Upper lobe of right lung (tissue), 1 donor: ENCODE data around the gene WTIP. TPM values are rescaled to one million over a fixed set of nuclear protein-coding genes. Genes with fewer than 3 reads are reported as not detected.
A peak's percentile ranks its signal among the peaks of the same experiment; 100 is the strongest.

ENCODE experiments used
- ATAC-seq: fragments of 200-7000 bp; cut with Tn5 transposase; one replicate; pipeline ENCODE4 v1.9.1; 2020; ENCODE audit warnings: mild to moderate bottlenecking, moderate library complexity
- DNase-seq: peaks from one replicate; pipeline ENCODE4 v3.0.0-alpha.2; 2020
- H3K27ac ChIP-seq: fragments of 200-600 bp; one replicate; pipeline ENCODE4 v1.8.0; 2022
- H3K27me3 ChIP-seq: fragments of 200-600 bp; one replicate; pipeline ENCODE4 v1.8.0; 2022; ENCODE audit warnings: mild to moderate bottlenecking
- H3K36me3 ChIP-seq: fragments of 200-600 bp; one replicate; pipeline ENCODE4 v1.8.0; 2022
- H3K4me1 ChIP-seq: fragments of 200-600 bp; one replicate; pipeline ENCODE4 v1.8.0; 2022
- H3K4me3 ChIP-seq: fragments of 200-600 bp; one replicate; pipeline ENCODE4 v1.8.0; 2022; ENCODE audit warnings: mild to moderate bottlenecking
- H3K9me3 ChIP-seq: fragments of 200-600 bp; one replicate; pipeline ENCODE4 v1.8.0; 2022
- intact Hi-C: fragments of 100-400 bp; cut with DNase I; formaldehyde crosslinking; loops from one replicate; pipeline ENCODE4 v1.11.0; 2022
- total RNA-seq: library from RNA; stranded (reverse); fragmentation: NEBNext Ultra II Directional; extraction: Animal tissue kit (Norgen Biotek cat#: 25700); gene quantifications from one replicate; pipeline ENCODE4 v1.2.1, GENCODE V29; 2021
- TF ChIP-seq, protein P1 (sequence below): fragments of 200-600 bp; IDR thresholded peaks from one replicate; pipeline ENCODE4 v1.8.0; 2022; ENCODE audit warnings: antibody characterized with exemption
- donor health status: DM: no; HTN: yes; CAD: no; lungs with severe emphysema.

The WTIP gene
- total RNA-seq, 1 donor from 2014 or later: 37.1 TPM

DNA sequence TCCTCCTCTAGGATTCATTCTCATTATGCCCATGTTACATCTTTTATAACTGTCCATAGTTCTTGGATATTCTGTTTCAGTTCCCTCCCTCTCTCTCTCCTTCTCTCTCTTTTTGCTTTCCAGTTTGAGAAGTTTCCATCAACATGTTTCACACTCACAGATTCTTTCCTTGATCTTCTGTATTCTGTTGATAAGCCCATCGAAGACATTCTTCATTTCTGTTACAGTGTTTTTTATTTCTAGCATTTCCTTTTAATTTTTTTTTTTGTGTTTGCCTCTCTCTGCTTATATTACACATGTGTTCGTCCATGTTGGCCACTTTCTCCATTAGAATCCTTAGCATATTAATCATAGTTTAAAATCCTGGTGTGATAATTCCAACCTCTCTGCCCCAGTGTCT lies 68.3 kb downstream of the WTIP start:
- TF ChIP-seq, protein P1, sequence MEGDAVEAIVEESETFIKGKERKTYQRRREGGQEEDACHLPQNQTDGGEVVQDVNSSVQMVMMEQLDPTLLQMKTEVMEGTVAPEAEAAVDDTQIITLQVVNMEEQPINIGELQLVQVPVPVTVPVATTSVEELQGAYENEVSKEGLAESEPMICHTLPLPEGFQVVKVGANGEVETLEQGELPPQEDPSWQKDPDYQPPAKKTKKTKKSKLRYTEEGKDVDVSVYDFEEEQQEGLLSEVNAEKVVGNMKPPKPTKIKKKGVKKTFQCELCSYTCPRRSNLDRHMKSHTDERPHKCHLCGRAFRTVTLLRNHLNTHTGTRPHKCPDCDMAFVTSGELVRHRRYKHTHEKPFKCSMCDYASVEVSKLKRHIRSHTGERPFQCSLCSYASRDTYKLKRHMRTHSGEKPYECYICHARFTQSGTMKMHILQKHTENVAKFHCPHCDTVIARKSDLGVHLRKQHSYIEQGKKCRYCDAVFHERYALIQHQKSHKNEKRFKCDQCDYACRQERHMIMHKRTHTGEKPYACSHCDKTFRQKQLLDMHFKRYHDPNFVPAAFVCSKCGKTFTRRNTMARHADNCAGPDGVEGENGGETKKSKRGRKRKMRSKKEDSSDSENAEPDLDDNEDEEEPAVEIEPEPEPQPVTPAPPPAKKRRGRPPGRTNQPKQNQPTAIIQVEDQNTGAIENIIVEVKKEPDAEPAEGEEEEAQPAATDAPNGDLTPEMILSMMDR: no peak
- H3K4me3 ChIP-seq: no peak overlapping the region
- intact Hi-C loops: no loop called here
- no peaks in the 10 kb centered on the region for H3K27me3 ChIP-seq
- ATAC-seq: no peak
- no peaks in the 10 kb centered on the region for H3K36me3 ChIP-seq
- no peak overlapping the region for H3K27ac ChIP-seq
- no peak for DNase-seq
- no peaks in the 10 kb centered on the region for H3K4me1 ChIP-seq
- H3K9me3 ChIP-seq: peaks cover 9% of the 10 kb centered on the region

- no peaks in the 10 kb centered on the region for H3K27me3 ChIP-seq
- TF ChIP-seq, protein P1: no peak
- intact Hi-C loops: no loop called here
- peaks cover 3% of the 10 kb centered on the region for H3K9me3 ChIP-seq
- no peaks in the 10 kb centered on the region for H3K36me3 ChIP-seq
- no peak for ATAC-seq
- DNase-seq: no peak
- H3K4me3 ChIP-seq: no peak overlapping the region
- no peak overlapping the region for H3K27ac ChIP-seq
- no peaks in the 10 kb centered on the region for H3K4me1 ChIP-seq
These were observed 73.9 kb downstream of the WTIP start for GRCh38 chr19:34555447-34555846.

- Histone ChIP-seq H3K36me3 (no peaks in the 10 kb centered on the region), H3K27me3 (no peaks in the 10 kb centered on the region), H3K4me3 (no peak overlapping the region), H3K4me1 (no peaks in the 10 kb centered on the region), H3K27ac (no peak overlapping the region), H3K9me3 (no peaks in the 10 kb centered on the region)
- ATAC-seq (peak; percentile 50), DNase-seq (no peak)
- TF ChIP-seq, protein P1: peak; percentile 46
- intact Hi-C loops: no loop called here
These were observed 74.9 kb downstream of the WTIP start for GRCh38 chr19:34556488-34556887.

- Histone ChIP-seq H3K36me3 (no peaks in the 10 kb centered on the region), H3K9me3 (no peaks in the 10 kb centered on the region), H3K27me3 (no peaks in the 10 kb centered on the region), H3K4me3 (no peak overlapping the region), H3K4me1 (no peaks in the 10 kb centered on the region), H3K27ac (no peak overlapping the region)
- ATAC-seq (no peak), DNase-seq (no peak)
- intact Hi-C loops: no loop called here
- TF ChIP-seq, protein P1: no peak
These were observed 77.5 kb downstream of the WTIP start for GRCh38 chr19:34559045-34559444.

DNA sequence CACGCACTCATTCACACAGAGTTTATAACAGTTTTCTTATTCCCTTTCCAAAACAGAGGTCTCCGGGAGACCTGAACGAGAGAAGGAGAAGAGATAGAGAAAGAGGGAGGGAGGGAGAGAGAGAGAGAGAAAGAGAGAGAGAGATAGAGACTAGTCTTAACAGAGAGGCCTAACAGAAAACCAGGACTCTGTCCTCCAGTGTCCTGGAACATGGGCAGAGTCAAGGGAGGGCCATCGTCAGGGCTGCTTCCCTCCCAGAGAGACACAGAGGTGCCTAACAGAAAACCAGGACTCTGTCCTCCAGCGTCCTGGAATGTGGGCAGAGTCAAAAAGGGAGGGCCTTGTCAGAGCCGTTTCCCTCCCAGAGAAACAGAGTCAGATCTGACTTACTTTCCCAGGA lies 78.7 kb downstream of the WTIP start:
- intact Hi-C loops: no loop called here
- ATAC-seq: no peak

More for the DNA sequence above, 78.7 kb downstream of the WTIP start:
- Histone ChIP-seq H3K27ac (no peak overlapping the region), H3K36me3 (no peaks in the 10 kb centered on the region), H3K9me3 (no peaks in the 10 kb centered on the region), H3K4me1 (no peaks in the 10 kb centered on the region), H3K27me3 (no peaks in the 10 kb centered on the region), H3K4me3 (no peak overlapping the region)
- no peak for DNase-seq
- TF ChIP-seq, protein P1: no peak

Other genes starting within 250 kb of the WTIP start
- 41.3 TPM for gene GARRE1, start 227.2 kb upstream of the WTIP start, total RNA-seq
- gene GPI, start 116.6 kb upstream of the WTIP start, total RNA-seq: 144 TPM
- gene PDCD2L, start 77.4 kb upstream of the WTIP start, total RNA-seq: 7.4 TPM
- 83.3 TPM for gene UBA2, start 53.4 kb upstream of the WTIP start, total RNA-seq
- 0.58 TPM for gene SCGB2B2, start 195.4 kb downstream of the WTIP start, total RNA-seq
- gene ZNF302, start 195.9 kb downstream of the WTIP start, total RNA-seq: 28.2 TPM